Uterus (tissue), 2 donors: ENCODE measurements around the gene DOCK4.

Experiments used
- CTCF ChIP-seq, 4 experiments: fragments of 200-600 bp in 2 of 4; fragments of 450-650 bp in 2 of 4; sonication (generic) in 2 of 4; IDR thresholded peaks; one replicate each; pipeline ENCODE4 v1.5.1; 2016 to 2019; ENCODE audit warnings: antibody characterized with exemption in 4 of 4, mild to moderate bottlenecking in 2 of 4, moderate library complexity in 1 of 4
- POLR2A ChIP-seq, 2 donors: fragments of 450-650 bp; IDR thresholded peaks; one replicate each; pipeline ENCODE4 v1.6.1; 2016; ENCODE audit warnings: antibody characterized with exemption in 2 of 2, mild to moderate bottlenecking in 1 of 2, moderate library complexity in 1 of 2

DNA sequence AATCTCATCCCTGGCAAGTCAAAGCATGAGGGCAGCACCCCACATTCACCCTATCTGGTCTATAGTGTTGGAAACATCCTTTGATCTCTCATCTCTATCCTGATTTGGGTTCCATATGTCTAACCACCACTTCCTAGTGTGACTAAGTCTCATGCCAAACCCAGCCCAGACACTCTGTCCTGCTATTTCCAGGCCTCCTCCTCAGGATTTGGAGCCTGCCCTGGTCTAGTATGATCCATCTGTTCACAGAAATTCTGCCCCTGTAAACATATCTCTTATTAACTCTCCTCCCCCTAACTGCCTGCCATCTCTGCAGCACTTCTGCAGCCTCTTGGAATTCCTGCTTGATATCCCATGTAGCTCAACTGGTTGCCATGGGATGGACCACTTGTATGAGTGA is 323.0 kb downstream of the DOCK4 start:
- TF ChIP-seq CTCF (IDR thresholded peaks at IDR 0.05) = no peak
- no peak for TF ChIP-seq POLR2A (IDR thresholded peaks at IDR 0.05)
